Loucy (cell line): Measurements from ENCODE around the gene MZF1.

Source experiments
- CTCF ChIP-seq: fragments of 200-600 bp; sonication (generic); conservative IDR thresholded peaks from 2 replicates; pipeline ENCODE4 v1.5.1; 2014; ENCODE audit warnings: mild to moderate bottlenecking, antibody characterized with exemption, low read length
- EZH2phosphoT487 ChIP-seq: fragments of 200-600 bp; IDR thresholded peaks from 2 replicates; pipeline ENCODE4 v1.6.1; 2018; ENCODE audit warnings: antibody characterized with exemption, mild to moderate bottlenecking, moderate library complexity, borderline replicate concordance

DNA sequence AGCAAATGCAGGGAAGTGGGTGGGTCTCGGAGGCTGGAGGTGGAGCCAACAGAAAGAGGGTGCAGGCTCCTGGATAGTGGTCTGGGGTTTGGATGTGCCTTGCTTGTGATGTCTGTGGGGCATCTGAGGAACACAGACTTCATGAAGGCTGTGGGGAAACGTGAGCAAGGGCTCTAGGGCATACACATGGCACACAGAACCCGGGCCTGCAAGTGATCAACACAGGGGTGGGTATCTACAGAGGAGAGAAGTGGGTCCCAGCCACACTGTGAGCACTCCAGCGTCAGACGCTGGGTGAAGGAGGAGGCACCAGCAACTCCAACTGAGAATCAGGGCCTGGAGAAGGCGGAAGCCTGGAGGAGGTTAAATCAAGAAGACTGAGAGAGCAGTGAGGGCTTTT is 9.3 kb downstream of the MZF1 start:
- TF ChIP-seq CTCF (no peak), EZH2phosphoT487 (no peak)
